PC-9 (cell line): ENCODE measurements around the gene NAT8. TPM values are rescaled to one million over a fixed set of nuclear protein-coding genes. Genes with fewer than 3 reads are reported as not detected.
"Not testable (repeated sequence)": the region's sequence is repeated elsewhere in the genome, so short reads cannot be mapped to it uniquely, and the experiment has no call there.

Experiments
- BruUV-seq: library from RNA; stranded (reverse); fragments of 400-500 nt; replicated peaks from 2 replicates; lab custom pipeline; 2021; lab: Mats Ljungman, UMichigan
- CTCF ChIA-PET: fragments of 300-600 bp; sonication (Branson Sonifier 250); formaldehyde crosslinking; loops from one replicate; lab custom pipeline; 2022; ENCODE audit warnings: antibody characterized with exemption; lab: Charles Lee
- POLR2A ChIA-PET: fragments of 300-600 bp; sonication (Branson Sonifier 250); formaldehyde crosslinking; loops from one replicate; lab custom pipeline; 2022; ENCODE audit warnings: antibody characterized with exemption; ENCODE audit not compliant: unreplicated experiment; lab: Charles Lee
- DNase-seq, 2 experiments: peaks; one replicate each; pipeline versions ENCODE4 v3.0.0 to v3.0.0-alpha.2; 2015 to 2022; ENCODE audit warnings: mixed read lengths in 1 of 2
- H2AFZ ChIP-seq: fragments of 200-600 bp; sonication (generic); 2 replicates; pipeline ENCODE4 v1.8.1; 2017; ENCODE audit warnings: antibody characterized with exemption
- H3F3A ChIP-seq: fragments of 200-600 bp; sonication (generic); 2 replicates; pipeline ENCODE4 v1.8.1; 2017; ENCODE audit warnings: antibody characterized with exemption, mild to moderate bottlenecking, low read depth; ENCODE audit not compliant: insufficient read depth
- H3K27ac ChIP-seq: fragments of 200-600 bp; sonication (generic); 2 replicates; pipeline ENCODE4 v1.6.1; 2016; ENCODE audit warnings: mixed run types
- H3K27me3 ChIP-seq: fragments of 200-600 bp; sonication (generic); 2 replicates; pipeline ENCODE4 v1.6.1; 2016; ENCODE audit warnings: low read depth, mixed run types; ENCODE audit not compliant: insufficient read depth
- H3K36me3 ChIP-seq: fragments of 200-600 bp; sonication (generic); 2 replicates; pipeline ENCODE4 v1.6.1; 2016; ENCODE audit warnings: low read depth, mixed run types
- H3K4me1 ChIP-seq: fragments of 200-600 bp; sonication (generic); replicated peaks from 2 replicates; pipeline ENCODE4 v1.6.1; 2016; ENCODE audit warnings: mixed run types; ENCODE audit not compliant: insufficient read depth
- H3K4me2 ChIP-seq: fragments of 200-600 bp; sonication (generic); 2 replicates; pipeline ENCODE4 v1.6.1; 2017; ENCODE audit warnings: mixed run types
- H3K4me3 ChIP-seq: fragments of 200-600 bp; sonication (generic); 2 replicates; pipeline ENCODE4 v1.6.1; 2016; ENCODE audit warnings: mixed run types
- H3K79me2 ChIP-seq: fragments of 200-600 bp; sonication (generic); 2 replicates; pipeline ENCODE4 v1.6.1; 2017; ENCODE audit warnings: low read depth, mixed run types
- H3K9me2 ChIP-seq: fragments of 200-600 bp; sonication (generic); 2 replicates; pipeline ENCODE4 v1.8.1; 2017; ENCODE audit warnings: mild to moderate bottlenecking; ENCODE audit not compliant: insufficient read depth
- H3K9me3 ChIP-seq: fragments of 200-600 bp; sonication (generic); 2 replicates; pipeline ENCODE4 v1.8.1; 2016; ENCODE audit warnings: low read depth; ENCODE audit not compliant: insufficient read depth
- H4K20me1 ChIP-seq: fragments of 200-600 bp; sonication (generic); 2 replicates; pipeline ENCODE4 v1.8.1; 2017; ENCODE audit not compliant: insufficient read depth
- CTCF ChIP-seq: fragments of 200-600 bp; sonication (generic); conservative IDR thresholded peaks from 2 replicates; pipeline ENCODE4 v1.6.1; 2017; ENCODE audit warnings: mixed run types, antibody characterized with exemption, mild to moderate bottlenecking, moderate library complexity
- EZH2 ChIP-seq: fragments of 200-600 bp; sonication (generic); IDR thresholded peaks from 2 replicates; pipeline ENCODE4 v1.8.0; 2017; ENCODE audit warnings: antibody characterized with exemption, low read depth
- intact Hi-C: fragments of 100-400 bp; cut with micrococcal nuclease; formaldehyde crosslinking; loops from one replicate; pipeline ENCODE4 v1.10.0; 2022; ENCODE audit not compliant: unreplicated experiment
- total RNA-seq: library from RNA; stranded (reverse); gene quantifications from 2 replicates; pipeline ENCODE4 v1.2.3, GENCODE V29; 2021

NAT8 gene
- total RNA-seq, 1 experiment from 2014 or later = not detected

GRCh38 chr2:73685764-73686438, 43.7 kb upstream of the NAT8 start:
- Histone ChIP-seq H2AFZ (no peak overlapping the region), H3K4me2 (no peak overlapping the region), H3K27ac (no peak overlapping the region), H3K4me3 (no peak overlapping the region), H3K36me3 (no peaks in the 10 kb centered on the region), H3K27me3 (peaks cover 9% of the 10 kb centered on the region; the same call in 1 of the 2 replicates), H3K9me3 (no peaks in the 10 kb centered on the region), H4K20me1 (no peaks in the 10 kb centered on the region), H3K4me1 (no peaks in the 10 kb centered on the region), H3F3A (no peaks in the 10 kb centered on the region), H3K79me2 (no peaks in the 10 kb centered on the region), H3K9me2 (no peaks in the 10 kb centered on the region)
- no TSS peak for BruUV-seq
- POLR2A ChIA-PET = no interaction called here
- peak in 1 of 2 experiments; percentile 15 for DNase-seq
- TF ChIP-seq EZH2 = no peak
- TF ChIP-seq CTCF = no peak
- intact Hi-C loops = no loop called here
- CTCF ChIA-PET = no interaction called here

- H3K79me2 ChIP-seq, DNase-seq, H3K36me3 ChIP-seq, H4K20me1 ChIP-seq, H3K9me3 ChIP-seq, BruUV-seq, H3K27ac ChIP-seq, POLR2A ChIA-PET, H2AFZ ChIP-seq, CTCF ChIA-PET, H3K9me2 ChIP-seq, intact Hi-C loops, H3K27me3 ChIP-seq, H3F3A ChIP-seq, H3K4me3 ChIP-seq, H3K4me2 ChIP-seq, H3K4me1 ChIP-seq: not testable (repeated sequence)
- TF ChIP-seq CTCF = peak; percentile 39; the same call in 1 of the 2 replicates
These were observed 42.7 kb upstream of the NAT8 start for GRCh38 chr2:73684905-73685304.

DNA sequence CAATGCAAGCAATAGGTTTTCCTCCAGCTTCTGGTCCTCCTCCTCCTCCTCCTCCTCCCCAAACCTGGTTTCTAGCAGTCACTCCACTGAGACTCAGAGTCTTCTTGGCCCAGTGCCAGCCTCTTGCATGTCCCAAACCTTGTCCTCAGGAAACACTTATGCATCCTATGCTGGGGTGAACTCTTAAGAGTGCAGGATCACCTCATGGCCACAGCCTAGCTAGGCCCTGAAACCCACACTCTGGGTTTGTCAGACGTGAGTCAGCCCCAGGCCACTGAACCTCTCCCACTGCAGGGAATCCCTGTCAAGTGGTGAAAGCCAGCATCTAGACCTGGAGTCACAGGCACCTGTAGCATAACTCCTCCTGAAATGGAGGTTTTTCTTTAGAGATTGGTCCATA, 42.1 kb upstream of the NAT8 start:
- H3K27ac ChIP-seq, H4K20me1 ChIP-seq, H3K9me2 ChIP-seq, H3K4me1 ChIP-seq, CTCF ChIA-PET, H3K36me3 ChIP-seq, H3K9me3 ChIP-seq, POLR2A ChIA-PET, H3K79me2 ChIP-seq, H3K4me3 ChIP-seq, BruUV-seq, H3K4me2 ChIP-seq, H3F3A ChIP-seq, intact Hi-C loops, H2AFZ ChIP-seq: not testable (repeated sequence)
- peak in 1 of 2 experiments; percentile 23 for DNase-seq
- peaks cover 13% of the 10 kb centered on the region for H3K27me3 ChIP-seq
